ENCODE results near the gene GTF2A1. TPM values are rescaled to one million over a fixed set of nuclear protein-coding genes. Genes with fewer than 3 reads are reported as not detected.

Gene GTF2A1
- total and polyA plus RNA-seq, 2 donors (not counting 3 experiments of a cell fraction or from before 2014, with no cell fraction given), result 11.1 to 33.4 TPM

GRCh38 chr14:81153187-81153586, 67.6 kb downstream of the GTF2A1 start:
- intact Hi-C loops (cut with micrococcal nuclease), result no loop called here
- H4K20me1 ChIP-seq (replicated peaks; ENCODE audit: control insufficient read depth, extremely low read depth, insufficient read depth, low read length), result no peaks in the 10 kb centered on the region
- ChIA-PET POLR2A (no interaction called here), CTCF (no interaction called here)
- DNase-seq (ENCODE audit: low read depth, low spot score) (no peak), FAIRE-seq (no peak)
- no peaks in the 10 kb centered on the region for H3K4me1 ChIP-seq (ENCODE audit: control insufficient read depth, extremely low read depth, insufficient read depth, low read length)
- H3K27ac ChIP-seq (ENCODE audit: insufficient read depth, low read depth, low read length), result no peak overlapping the region
- H3K4me3 ChIP-seq (replicated peaks in 1 of 3; ENCODE audit: insufficient read depth in 1 of 3, low read depth in 1 of 3, low read length in 3 of 3), result no peak overlapping the region
- no peaks in the 10 kb centered on the region for H3K9me3 ChIP-seq (replicated peaks; ENCODE audit: control insufficient read depth, insufficient read depth, low read length)
- H3K9ac ChIP-seq (replicated peaks; ENCODE audit: extremely low read depth, insufficient read depth, low read length), result no peak overlapping the region
- H3K36me3 ChIP-seq (ENCODE audit: control insufficient read depth in 2 of 2, extremely low read depth in 1 of 2, insufficient read depth in 2 of 2, low read length in 2 of 2), result no peaks in the 10 kb centered on the region
- dilution Hi-C loops (cut with MboI; ENCODE audit: extremely low pct_ligation_motif_present, low sequenced_read_pairs), result no loop called here
- H3K9me1 ChIP-seq (replicated peaks; ENCODE audit: control insufficient read depth, extremely low read depth, insufficient read depth, low read length), result no peaks in the 10 kb centered on the region
- no peak for TF ChIP-seq CTCF (IDR thresholded peaks at IDR 0.05; ENCODE audit: extremely low read depth in 1 of 2, insufficient read depth in 1 of 2, low read depth in 1 of 2, low read length in 2 of 2)
- TF ChIP-seq MAX (IDR thresholded peaks at IDR 0.05; ENCODE audit: insufficient read depth, insufficient read length), result no peak
- no peak for TF ChIP-seq MYC (IDR thresholded peaks at IDR 0.05; ENCODE audit: low read depth, low read length)
- TF ChIP-seq FOS (IDR thresholded peaks at IDR 0.05; ENCODE audit: borderline replicate concordance, insufficient read depth, low read length), result no peak
- TF ChIP-seq EZH2 (IDR thresholded peaks at IDR 0.05; ENCODE audit: borderline replicate concordance, low read depth, low read length, severe bottlenecking), result no peak
- TF ChIP-seq POLR2A (IDR thresholded peaks at IDR 0.05; ENCODE audit: low read depth, low read length), result no peak
- no peak for TF ChIP-seq POLR2AphosphoS5 (IDR thresholded peaks at IDR 0.05; ENCODE audit: insufficient read depth, low read depth, low read length)
- no peak for TF ChIP-seq GATA2 (IDR thresholded peaks at IDR 0.05; ENCODE audit: insufficient read depth, insufficient read length, low read depth, low read length)
- no peak for TF ChIP-seq JUN (IDR thresholded peaks at IDR 0.05; ENCODE audit: borderline replicate concordance, insufficient read depth, insufficient read length, low read depth)
- H3K4me2 ChIP-seq (ENCODE audit: insufficient read depth, low read length), result no peak overlapping the region
- no peaks in the 10 kb centered on the region for H3K79me2 ChIP-seq (ENCODE audit: control insufficient read depth, insufficient read depth, low read length)
- BruUV-seq (replicated peaks), result no TSS peak
- no peak overlapping the region for H2AFZ ChIP-seq (ENCODE audit: low read depth, low read length)
- no peaks in the 10 kb centered on the region for H3K27me3 ChIP-seq (ENCODE audit: control insufficient read depth in 2 of 2, insufficient read depth in 2 of 2, low read length in 2 of 2)
